Posterior cingulate gyrus (tissue), 11 donors: ENCODE results near the gene TIFAB.

ENCODE experiments used
- DNase-seq, 10 donors: peaks; one replicate each; pipeline versions ENCODE4 v3.0.0 to v3.0.0-alpha.2; 2020 to 2021; ENCODE audit warnings: mixed read lengths in 3 of 10
- intact Hi-C: fragments of 100-400 bp; cut with DNase I; formaldehyde crosslinking; loops from one replicate; pipeline ENCODE4 v1.15.1; 2023

The TIFAB gene

DNA sequence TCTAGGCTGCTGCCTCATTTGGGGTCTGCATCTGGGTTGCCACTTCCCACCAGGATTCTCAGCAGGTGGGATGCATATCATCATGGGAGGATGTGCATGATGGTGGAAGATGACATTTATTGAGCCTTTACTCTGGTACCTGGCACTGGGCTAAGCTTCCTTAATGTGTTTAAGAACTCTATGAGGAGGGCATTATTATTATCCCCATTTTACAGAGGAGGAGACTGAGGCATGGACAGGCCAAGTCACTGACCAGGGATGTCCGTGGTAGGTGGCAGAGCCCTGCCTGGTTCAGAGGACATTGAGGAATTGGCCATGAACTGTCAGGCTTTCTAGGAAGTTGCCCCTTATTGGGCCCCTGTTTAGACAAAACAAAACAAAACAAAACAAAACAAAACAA is 31.1 kb upstream of the TIFAB start:
- DNase-seq = no peak
- intact Hi-C loops = no loop called here

DNA sequence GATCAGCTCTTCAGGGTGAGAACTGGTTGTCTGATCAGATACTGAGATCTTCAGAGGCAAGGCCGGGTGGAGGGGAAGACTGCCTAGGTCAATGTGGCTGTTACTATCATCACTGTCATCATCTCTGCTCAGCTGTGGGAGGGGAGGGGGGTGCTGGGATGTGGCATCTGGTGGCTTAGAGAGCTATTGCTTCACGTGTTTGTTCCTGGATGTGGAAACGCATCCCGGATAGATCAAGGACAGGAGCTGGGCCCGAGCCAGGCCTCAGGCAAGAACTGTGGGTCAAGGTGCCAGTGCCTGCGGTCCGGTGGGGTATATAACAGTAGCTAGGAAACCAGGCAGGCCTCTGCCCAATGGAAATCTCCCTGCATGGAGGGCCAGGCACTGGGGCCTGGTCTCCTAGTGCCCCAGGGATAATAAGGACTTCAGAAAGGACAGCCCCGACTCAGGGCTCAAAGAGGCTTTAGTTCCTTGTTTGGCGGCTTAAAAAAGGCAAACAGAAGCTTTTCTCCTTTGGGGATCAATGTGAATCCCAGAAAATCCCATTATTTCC is 30.3 kb upstream of the TIFAB start:
- intact Hi-C loops = no loop called here
- DNase-seq = no peak

DNA sequence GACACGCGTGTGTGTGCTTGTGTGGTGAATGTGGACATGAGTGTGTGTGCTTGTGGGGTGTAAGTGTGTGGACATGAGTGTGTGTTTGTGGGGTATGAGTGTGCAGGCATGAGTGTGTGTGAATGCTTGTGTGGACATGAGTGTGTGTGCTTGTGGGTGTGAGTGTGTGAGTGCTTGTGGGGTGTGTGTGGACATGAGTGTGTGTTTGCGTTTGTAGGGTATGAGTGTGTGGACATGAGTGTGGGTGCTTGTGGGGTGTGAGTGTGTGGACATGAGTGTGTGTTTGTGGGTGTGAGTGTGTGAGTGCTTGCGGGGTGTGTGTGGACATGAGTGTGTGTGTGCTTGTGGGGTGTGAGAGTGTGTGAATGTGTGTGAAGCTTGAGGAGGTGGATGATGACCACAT is 29.8 kb upstream of the TIFAB start:
- DNase-seq = peak in 1 of 10 donors; percentile 9
- intact Hi-C loops = no loop called here

DNA sequence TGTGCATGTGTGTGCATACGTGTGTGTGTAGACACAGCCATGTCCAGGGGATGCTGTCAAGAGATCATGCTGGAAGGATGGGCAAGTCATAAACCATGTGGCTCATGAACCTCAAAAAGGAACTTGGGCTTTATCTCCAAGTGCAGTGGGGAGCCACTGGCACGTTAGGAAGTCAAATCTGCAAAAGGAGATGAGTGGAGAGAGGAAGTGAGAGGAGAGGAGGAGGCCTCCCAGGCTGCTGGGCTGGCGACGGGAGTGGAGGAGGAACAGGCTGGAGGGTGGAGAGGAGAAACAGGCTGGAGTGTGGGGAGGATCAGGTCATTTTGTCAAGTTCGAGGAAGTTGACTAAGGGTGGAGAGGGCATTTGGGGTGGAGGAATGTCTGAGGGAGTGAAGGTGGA is 29.2 kb upstream of the TIFAB start:
- intact Hi-C loops = no loop called here
- DNase-seq = peak in 1 of 10 donors; percentile 30

DNA sequence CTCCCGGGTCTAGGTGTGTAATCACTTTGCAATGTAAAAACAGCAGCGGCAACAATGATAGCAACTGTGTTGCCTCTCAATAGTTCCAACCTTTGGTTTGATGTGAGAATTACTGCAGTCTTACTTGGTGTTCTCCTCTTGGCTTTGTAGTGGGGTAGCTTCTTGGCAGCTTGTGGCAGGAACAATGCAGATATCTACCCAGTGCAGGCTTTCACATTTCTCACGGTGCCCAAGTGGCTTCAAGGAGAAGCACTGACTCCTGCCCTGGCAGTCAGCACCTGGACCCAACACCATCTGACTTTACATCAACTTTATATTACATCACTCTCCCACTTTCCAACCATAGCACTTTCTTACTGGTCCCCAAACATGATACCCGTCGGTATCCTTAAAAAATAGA is 28.4 kb upstream of the TIFAB start:
- DNase-seq = no peak
- intact Hi-C loops = no loop called here

DNA sequence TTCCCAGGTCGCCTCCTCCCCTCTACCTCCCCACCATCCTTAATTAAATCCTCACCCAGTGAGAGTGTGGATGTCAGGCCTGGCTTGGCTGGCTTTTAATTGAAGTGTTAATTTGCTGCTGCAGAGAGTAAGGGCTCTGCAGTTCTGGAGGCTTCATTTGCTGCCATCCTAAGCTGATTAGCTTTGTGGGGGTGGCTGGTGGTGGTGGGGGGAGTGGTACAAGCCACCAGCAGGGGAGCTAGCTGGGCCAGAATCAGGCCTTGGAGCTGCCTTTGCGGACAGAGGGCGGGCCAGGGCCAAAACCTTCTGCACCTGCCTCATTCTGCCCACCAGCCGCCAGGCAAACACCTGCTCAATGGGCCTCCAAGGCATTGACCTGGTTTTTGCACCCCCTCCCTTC is 26.8 kb upstream of the TIFAB start:
- DNase-seq = peak in 1 of 10 donors; percentile 26
- intact Hi-C loops = no loop called here

DNA sequence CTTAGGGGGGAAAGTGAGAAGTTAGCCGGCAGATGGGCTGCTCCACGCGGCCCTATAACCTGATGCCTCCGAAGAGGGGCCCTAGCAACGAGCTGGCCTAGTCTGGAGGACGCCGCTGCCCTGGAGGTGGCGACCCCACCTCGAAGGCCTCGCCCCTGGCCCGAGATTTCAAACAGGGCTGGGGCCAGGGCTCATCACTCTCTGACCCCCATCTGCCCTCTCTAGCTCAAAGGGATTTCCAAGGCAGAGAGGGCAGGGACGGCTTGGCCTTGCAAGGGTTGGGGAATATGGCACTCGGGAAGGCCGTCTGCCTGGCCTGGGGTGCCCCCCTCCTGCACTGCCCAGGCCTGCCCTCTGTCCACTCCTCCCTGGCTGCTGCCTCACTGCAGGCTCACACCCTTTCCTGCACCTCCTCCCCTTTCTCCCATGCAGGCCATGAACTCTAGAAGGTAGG is 25.5 kb upstream of the TIFAB start:
- intact Hi-C loops = no loop called here
- peak in 1 of 10 donors; percentile 31 for DNase-seq

DNA sequence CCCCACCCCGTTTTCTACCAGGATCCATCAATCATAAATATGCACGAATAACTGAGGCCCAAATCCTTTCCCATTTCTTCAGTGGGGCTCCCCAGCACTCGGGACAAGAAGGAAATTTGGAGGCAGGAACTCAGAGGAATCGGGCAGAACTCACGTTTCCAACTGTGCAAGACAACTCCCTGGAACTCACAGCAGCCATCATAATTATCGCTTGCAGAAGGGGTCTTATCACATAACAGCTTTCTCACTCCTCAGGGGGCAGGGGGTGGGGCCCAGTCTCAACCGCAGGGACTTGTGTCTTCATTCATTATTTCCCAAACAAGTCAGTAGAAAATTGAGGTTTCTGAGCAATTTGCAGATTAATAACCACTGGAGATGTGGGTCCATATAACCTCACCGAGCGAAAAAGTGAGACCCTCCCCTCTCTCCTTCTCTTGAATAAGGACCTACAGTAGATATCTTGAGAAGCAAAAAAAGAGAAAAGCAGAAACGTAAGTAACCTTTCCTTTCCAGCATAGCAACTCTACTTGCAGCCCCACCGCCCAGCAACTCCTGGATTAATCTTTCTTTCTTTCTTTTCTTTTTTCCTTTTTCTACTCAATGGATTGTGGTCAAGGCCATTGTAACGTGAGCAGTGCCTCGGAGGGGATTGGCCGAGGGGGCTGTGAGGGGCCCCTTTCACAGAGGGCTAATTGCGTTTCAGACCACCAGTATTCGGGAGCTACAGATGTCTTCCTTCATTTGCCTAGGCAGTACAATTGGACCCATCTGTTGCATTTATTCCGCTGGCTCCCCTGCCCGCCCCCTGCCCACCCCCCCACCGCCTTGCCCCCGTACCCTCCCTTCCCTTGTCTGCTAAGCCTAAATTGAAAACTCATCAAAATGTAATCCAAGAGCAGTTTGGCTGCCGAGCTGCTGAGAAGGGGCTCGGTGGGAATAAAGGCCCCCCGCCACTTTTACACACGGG is 24.7 kb upstream of the TIFAB start:
- no peak for DNase-seq
- intact Hi-C loops = no loop called here

DNA sequence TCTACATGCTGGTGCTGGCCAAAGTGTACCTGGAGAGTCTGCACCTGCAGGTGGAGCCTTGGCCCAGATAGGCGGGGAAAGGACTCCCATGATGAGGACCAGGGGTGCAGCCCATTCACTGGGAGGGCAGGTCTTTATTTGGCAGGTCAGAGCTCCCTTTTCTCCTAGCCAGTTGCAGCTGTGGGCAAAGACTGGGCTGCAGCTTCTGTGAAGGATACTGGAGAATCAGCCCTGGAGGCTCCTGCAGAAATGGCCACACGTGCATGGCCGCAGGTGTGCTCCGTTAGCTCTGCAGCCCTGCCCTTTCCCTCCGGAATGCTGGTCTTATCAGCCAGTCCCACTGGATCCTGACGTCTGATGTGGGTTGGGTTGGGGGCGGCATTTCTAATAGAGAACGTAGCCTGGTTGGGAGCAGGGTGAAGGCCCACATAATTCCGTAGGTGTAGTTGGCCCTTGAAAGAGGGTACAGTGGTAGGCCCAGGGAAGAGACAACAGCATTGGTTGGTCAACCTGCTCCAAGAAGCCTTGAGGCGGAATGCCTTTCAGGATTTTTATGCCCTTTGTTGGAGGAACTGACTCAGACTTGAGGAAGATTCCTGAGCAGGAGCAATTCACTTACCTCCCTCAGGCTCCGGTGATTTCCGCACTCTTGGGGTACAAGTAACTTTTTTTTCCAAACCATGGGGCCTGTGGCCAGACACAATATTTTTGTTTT is 22.0 kb upstream of the TIFAB start:
- intact Hi-C loops = no loop called here
- DNase-seq = peak in 2 of 10 donors; percentile 21 to 61

DNA sequence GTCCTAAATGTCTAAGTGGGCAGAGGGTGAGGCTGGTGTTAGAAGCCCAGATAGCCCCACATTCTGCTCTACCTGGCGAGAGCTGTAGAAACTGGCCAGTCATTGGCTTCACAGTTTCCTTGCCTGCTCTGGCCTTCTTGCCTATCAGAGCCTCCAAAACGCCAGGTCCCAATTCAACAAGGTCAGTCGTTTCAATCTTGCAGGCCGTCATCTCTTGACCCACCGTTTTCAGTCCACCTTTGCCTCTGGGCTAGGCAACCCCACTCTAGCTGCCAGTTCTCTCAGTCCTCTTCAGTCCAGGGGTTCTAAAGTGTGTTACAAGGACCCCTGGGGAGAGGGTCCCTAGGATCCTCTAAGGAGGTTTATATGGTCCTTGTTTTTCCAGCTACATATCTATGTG is 20.0 kb upstream of the TIFAB start:
- DNase-seq = peak in 1 of 10 donors; percentile 3
- intact Hi-C loops = no loop called here

DNA sequence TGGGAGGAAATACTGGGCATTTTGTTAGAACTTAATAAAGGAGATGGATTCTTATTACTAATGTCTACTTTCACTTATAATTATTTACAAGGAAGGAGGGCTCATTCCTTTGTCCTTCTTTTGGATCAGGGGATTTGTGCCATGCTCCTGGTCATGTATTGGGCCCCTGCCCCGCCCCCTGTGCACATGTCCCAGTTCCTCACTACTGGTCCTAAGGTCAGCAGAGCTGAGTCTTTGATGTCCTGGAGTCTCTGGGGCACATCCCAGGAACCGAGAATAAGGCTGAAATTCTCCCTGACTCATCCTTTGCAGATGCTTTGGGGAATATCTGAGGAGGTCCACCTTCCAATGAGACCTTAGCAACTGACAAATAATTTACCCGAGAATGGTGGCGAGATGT is 19.6 kb upstream of the TIFAB start:
- peak in 1 of 10 donors; percentile 78 for DNase-seq
- intact Hi-C loops = no loop called here

DNA sequence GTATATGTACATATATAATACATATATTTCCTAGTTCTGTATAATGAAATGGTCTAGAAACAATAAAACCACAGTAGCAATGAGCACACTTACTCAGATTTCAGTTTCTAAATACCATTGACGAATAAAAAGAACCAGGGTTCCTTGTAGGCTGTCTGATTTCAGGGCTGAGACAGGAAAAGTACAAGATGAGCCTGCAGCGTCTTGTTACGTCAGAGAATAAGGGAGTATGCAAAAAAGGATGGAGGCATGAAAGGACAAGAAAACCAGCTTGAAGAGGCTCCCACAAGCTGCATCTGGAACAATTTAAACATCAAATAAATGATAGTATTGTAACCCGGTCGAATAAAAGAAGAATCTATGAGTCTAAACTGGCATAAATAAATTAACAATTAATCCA is 17.8 kb upstream of the TIFAB start:
- intact Hi-C loops = loop anchor here (5.0 kb wide), 1 partner anchor 362 kb away; the partner anchor contains the start of gene SLC25A48
- DNase-seq = peak in 1 of 10 donors; percentile 4

DNA sequence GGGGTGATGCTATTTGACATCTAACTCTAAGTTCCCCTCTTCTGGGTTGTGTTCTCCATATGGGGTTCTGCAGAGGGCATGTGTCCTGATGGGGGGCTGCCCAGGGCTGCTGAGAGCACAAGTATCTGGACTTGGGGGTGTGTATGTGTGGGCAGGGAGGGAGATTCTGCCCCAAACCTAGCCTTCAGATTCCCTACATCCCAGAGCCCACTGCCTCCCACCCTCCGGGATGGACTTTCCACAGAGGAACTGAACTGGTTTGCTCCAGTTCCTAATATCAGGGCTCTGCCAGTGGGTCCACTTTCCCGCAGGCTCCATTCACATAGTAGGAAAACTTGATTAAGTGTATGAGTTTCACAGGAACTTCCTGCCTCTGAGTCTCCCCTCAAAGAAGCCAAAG is 16.4 kb upstream of the TIFAB start:
- DNase-seq = peak in 2 of 10 donors; percentile 15 to 38
- intact Hi-C loops = loop anchor here (5.0 kb wide), 1 partner anchor 364 kb away; the partner anchor contains the start of gene SLC25A48

DNA sequence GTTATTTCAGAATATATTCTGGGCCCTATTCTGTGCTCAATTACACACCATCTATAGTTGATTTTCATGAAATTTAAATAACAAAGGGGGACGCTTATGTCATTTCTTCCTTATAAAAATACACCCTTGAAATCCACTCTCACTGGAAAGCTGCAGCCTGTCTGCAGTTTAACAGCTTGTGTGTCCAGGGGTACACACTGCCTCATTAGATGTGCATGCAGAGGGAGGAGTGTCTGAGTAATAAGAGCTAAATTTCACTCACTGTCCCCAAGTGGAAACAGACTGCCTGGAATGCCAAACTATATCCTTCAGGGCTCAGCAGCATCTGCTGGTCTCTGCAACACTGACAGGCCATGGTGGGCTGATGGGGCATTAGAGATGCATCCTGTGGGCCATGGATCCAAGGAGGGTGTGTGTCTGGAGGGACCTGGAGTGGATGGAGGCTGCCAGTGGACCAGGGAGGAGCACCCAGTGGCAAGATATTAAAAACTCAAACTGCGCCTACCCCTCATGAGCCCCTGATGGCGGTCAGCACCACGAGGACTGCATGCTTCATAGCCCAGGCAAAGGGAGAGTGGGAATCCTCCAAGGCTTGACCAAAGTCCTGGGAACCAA is 15.8 kb upstream of the TIFAB start:
- intact Hi-C loops = loop anchor here (5.0 kb wide), 1 partner anchor 364 kb away; the partner anchor contains the start of gene SLC25A48
- DNase-seq = peak in 3 of 10 donors; percentile 3 to 49 (median 26)

DNA sequence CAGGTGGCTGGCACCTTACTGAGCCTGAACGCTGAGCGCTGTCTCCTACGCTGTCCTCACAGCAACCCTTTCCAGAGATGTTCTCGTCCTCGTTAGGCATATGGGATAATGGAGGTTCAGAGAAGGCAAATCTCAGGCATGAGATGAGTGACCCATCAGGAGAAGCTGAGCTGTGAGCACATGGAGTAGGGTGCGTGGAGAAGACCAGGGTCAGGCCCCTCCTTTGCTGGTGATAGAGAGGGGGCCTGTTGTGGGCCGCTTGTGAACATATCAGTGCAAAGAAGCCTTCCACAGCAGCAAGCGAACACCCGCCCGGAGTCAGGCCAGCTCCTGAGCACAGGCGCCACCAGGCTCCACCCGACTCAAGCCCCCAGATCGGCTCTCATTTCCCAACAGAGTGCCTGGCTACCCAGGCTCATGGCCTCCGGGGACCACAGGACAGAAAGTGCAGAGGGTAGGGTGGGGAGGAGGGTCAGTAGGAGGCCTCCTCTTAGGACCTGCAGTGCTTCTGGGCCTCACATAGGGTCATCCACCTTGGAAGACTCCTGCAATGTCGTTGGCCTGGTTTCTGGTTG is 15.0 kb upstream of the TIFAB start:
- DNase-seq = peak in 3 of 10 donors; percentile 68 to 83 (median 72)
- intact Hi-C loops = loop anchor here (5.0 kb wide), 1 partner anchor 365 kb away; the partner anchor contains the start of gene SLC25A48

DNA sequence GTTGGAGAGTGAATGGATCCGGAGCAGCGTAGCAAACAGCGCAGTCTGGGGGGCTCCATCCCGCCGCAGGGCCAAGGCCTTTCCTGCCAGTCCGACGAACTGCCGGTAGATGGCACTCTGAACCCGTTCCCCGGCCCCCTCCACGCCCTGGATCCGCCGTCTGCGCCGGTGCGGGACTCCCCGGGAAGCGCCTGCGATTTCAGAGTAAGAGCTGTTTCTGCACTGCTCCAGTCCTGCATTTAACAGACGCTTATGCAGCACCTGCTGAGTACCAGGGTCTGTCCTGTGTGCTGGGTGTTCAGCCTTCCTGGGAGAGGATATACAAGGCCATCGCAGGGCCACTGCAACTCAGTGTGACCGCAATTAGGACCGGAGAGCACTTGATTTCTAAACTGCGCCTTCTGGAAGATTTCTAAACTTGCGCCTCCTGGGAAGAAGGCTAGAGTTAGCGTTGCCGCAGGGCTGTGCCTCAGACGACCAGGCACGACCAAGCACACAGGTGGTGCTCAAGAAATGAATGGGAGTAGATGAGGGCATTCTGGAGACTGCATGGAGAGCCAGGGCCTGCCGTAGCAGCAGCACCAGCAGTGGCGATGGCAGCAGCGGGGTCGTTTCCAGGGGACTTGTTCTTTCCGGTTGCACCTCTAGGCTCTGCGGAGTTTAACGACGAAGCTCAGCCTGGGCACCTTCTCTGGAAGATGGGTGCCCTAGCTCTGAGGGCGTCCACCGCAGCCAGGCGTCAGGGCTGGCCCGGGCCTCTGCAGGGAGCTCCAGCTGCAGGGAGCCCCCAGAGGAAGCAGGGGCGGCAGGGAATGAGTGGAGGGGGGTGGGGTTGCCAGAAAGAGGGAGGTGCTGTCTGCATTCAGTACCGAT is 14.3 kb upstream of the TIFAB start:
- intact Hi-C loops = loop anchor here (1.0 to 5.0 kb wide), 2 partner anchors 86 to 366 kb away; partner anchors contain the start of gene SLC25A48
- peak; percentile 76 to 97 (median 84) for DNase-seq

DNA sequence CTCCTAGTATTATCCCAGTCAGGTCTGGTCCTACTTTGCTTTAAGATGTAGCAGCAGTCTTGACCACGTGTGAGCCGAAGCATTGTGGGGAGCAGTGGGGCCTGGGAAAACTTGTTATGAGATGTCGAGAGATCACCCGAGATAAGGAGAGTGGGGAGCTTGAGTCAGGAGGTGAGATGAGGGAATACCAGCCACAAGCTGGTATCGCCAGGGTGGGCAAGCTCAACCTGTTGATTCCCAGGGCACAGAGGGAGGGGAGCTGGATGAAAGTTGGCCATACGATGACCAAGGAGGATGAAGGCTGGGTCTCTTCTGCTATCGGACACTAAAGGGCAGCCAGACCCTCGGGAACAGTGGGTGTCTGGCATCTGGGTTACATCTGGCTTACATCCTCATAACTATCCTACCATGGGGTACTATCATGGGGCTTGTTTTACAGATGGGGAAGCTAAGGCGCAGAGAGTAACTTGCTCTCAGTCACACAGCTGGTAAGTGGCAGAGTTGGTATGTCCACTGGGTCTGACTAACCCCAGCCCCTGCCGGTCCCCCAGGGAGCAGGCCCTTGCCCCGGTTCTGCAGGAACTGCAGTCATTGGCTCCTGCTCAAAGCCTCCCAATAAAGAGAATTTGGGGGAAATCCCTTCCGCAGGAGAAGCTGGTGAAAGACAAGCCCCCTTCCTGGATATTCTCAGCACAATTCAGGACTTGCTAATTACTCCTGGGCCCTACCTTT is 13.4 kb upstream of the TIFAB start:
- DNase-seq = peak in 3 of 10 donors; percentile 21 to 61 (median 43)
- intact Hi-C loops = loop anchor here (1.0 to 5.0 kb wide), 2 partner anchors 87 to 367 kb away; partner anchors contain the start of gene SLC25A48

DNA sequence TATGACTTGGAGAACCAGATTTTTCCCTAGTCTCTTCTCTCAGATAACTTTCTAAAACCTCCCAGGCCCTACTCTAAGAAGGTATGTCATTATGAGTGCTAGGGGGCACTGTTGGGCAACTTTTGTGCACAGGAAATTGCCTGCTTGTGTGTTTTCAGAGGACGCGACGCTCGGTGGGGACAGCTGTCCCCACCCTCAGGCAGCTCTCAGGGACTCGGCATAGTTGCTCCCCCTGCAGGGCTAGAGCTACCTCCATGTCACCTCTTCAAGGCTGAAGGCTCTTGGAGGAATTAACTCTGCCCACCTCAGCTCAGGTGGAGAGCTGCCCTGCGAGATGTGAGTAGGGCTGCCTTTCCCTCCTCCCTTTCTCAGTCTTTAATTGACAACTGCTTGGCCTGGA is 10.2 kb upstream of the TIFAB start:
- DNase-seq = peak in 6 of 10 donors; percentile 39 to 86 (median 54)

More for the DNA sequence above, 10.2 kb upstream of the TIFAB start:
- intact Hi-C loops = no loop called here
